ENCODE measurements around the gene DGKQ.
A peak's percentile ranks its signal among the peaks of the same experiment; 100 is the strongest.
"Not testable (repeated sequence)": the region's sequence is repeated elsewhere in the genome, so short reads cannot be mapped to it uniquely, and the experiment has no call there.

DGKQ gene

GRCh38 chr4:1011022-1011665, 37.8 kb upstream of the DGKQ start, which contains the start of gene FGFRL1:
TSS of gene FGFRL1 (plus strand) at chr4:1011626. CDS start at chr4:1012486, 860 bp downstream.
- in situ Hi-C loops (cut with HindIII; ENCODE audit: low pct_ligation_motif_present, low pct_unique_long_range_greater_than_20kb, low sequenced_read_pairs) = no loop called here
- DNase-seq = peak; percentile 86

- in situ Hi-C loops (cut with HindIII; ENCODE audit: low pct_ligation_motif_present, low pct_unique_long_range_greater_than_20kb, low sequenced_read_pairs) = no loop called here
- peak; percentile 62 for DNase-seq
Measured at GRCh38 chr4:1010395-1011021, 37.1 kb upstream of the DGKQ start.

GRCh38 chr4:1009542-1010394, 36.4 kb upstream of the DGKQ start:
- in situ Hi-C loops (cut with HindIII; ENCODE audit: low pct_ligation_motif_present, low pct_unique_long_range_greater_than_20kb, low sequenced_read_pairs) = no loop called here
- DNase-seq = peak; percentile 59

GRCh38 chr4:1008840-1009541, 35.6 kb upstream of the DGKQ start:
- in situ Hi-C loops (cut with HindIII; ENCODE audit: low pct_ligation_motif_present, low pct_unique_long_range_greater_than_20kb, low sequenced_read_pairs) = no loop called here
- peak; percentile 17 for DNase-seq

- in situ Hi-C loops (cut with HindIII; ENCODE audit: low pct_ligation_motif_present, low pct_unique_long_range_greater_than_20kb, low sequenced_read_pairs) = no loop called here
- no peak for DNase-seq
Measured at GRCh38 chr4:1006856-1007255, 33.5 kb upstream of the DGKQ start.

- in situ Hi-C loops (cut with HindIII; ENCODE audit: low pct_ligation_motif_present, low pct_unique_long_range_greater_than_20kb, low sequenced_read_pairs) = no loop called here
- no peak for DNase-seq
Measured at GRCh38 chr4:1004557-1005485, 31.5 kb upstream of the DGKQ start.

- in situ Hi-C loops (cut with HindIII; ENCODE audit: low pct_ligation_motif_present, low pct_unique_long_range_greater_than_20kb, low sequenced_read_pairs) = no loop called here
- no peak for DNase-seq
Measured at GRCh38 chr4:1004071-1004418, 30.7 kb upstream of the DGKQ start.

- no peak for DNase-seq
- in situ Hi-C loops (cut with HindIII; ENCODE audit: low pct_ligation_motif_present, low pct_unique_long_range_greater_than_20kb, low sequenced_read_pairs) = no loop called here
Measured at GRCh38 chr4:1003271-1004070, 30.1 kb upstream of the DGKQ start.

- DNase-seq = no peak
- in situ Hi-C loops (cut with HindIII; ENCODE audit: low pct_ligation_motif_present, low pct_unique_long_range_greater_than_20kb, low sequenced_read_pairs) = no loop called here
Measured at GRCh38 chr4:1002631-1003251, 29.4 kb upstream of the DGKQ start.

GRCh38 chr4:1002131-1002630, 28.8 kb upstream of the DGKQ start:
- no peak for DNase-seq
- in situ Hi-C loops (cut with HindIII; ENCODE audit: low pct_ligation_motif_present, low pct_unique_long_range_greater_than_20kb, low sequenced_read_pairs) = no loop called here

- in situ Hi-C loops (cut with HindIII; ENCODE audit: low pct_ligation_motif_present, low pct_unique_long_range_greater_than_20kb, low sequenced_read_pairs) = no loop called here
- no peak for DNase-seq
Measured at GRCh38 chr4:1001561-1002130, 28.3 kb upstream of the DGKQ start.

GRCh38 chr4:1000686-1001260, 27.4 kb upstream of the DGKQ start:
- in situ Hi-C loops (cut with HindIII; ENCODE audit: low pct_ligation_motif_present, low pct_unique_long_range_greater_than_20kb, low sequenced_read_pairs) = no loop called here
- no peak for DNase-seq

GRCh38 chr4:999882-1000425, 26.6 kb upstream of the DGKQ start:
- DNase-seq = no peak
- in situ Hi-C loops (cut with HindIII; ENCODE audit: low pct_ligation_motif_present, low pct_unique_long_range_greater_than_20kb, low sequenced_read_pairs) = no loop called here

GRCh38 chr4:999240-999863, 26.0 kb upstream of the DGKQ start:
- DNase-seq; in situ Hi-C loops (cut with HindIII; ENCODE audit: low pct_ligation_motif_present, low pct_unique_long_range_greater_than_20kb, low sequenced_read_pairs): not testable (repeated sequence)

GRCh38 chr4:998096-998691, 24.8 kb upstream of the DGKQ start:
- DNase-seq = no peak
- in situ Hi-C loops (cut with HindIII; ENCODE audit: low pct_ligation_motif_present, low pct_unique_long_range_greater_than_20kb, low sequenced_read_pairs) = no loop called here
